Measurements from ENCODE around the gene HNRNPF. TPM values are rescaled to one million over a fixed set of nuclear protein-coding genes. Genes with fewer than 3 reads are reported as not detected.

The HNRNPF gene
- total RNA-seq, 1 experiment from 2014 or later, result 333 TPM

DNA sequence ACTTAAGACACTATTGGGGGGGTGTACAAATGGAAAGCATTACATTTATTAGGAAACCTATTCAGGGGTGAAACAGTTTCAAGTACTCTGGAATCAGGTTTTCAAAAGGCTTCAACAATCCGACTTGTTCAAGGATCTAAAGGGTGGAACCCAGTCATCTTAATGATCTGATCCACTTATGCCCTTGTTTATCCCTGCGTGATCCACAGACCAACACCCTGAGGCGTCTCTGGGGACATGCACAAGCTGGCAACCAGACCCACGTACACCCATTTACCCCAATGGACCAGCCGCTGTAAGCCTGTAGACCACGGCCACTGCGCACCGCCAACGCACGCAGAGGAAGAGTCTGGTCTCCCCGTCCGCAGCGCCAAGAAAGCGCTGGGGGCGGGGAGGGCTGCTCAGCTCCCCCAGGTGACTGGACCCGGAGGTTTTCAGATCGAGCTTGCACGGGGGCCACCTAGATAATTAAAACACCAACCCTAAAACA, 13.4 kb downstream of the HNRNPF start (continued):
- TF ChIP-seq, protein P1, sequence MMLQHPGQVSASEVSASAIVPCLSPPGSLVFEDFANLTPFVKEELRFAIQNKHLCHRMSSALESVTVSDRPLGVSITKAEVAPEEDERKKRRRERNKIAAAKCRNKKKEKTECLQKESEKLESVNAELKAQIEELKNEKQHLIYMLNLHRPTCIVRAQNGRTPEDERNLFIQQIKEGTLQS (IDR thresholded peaks at IDR 0.05), result no peak
- TF ChIP-seq POLR2A (IDR thresholded peaks at IDR 0.05; ENCODE audit: borderline replicate concordance, extremely low read depth, insufficient read depth, insufficient read length), result no peak

DNA sequence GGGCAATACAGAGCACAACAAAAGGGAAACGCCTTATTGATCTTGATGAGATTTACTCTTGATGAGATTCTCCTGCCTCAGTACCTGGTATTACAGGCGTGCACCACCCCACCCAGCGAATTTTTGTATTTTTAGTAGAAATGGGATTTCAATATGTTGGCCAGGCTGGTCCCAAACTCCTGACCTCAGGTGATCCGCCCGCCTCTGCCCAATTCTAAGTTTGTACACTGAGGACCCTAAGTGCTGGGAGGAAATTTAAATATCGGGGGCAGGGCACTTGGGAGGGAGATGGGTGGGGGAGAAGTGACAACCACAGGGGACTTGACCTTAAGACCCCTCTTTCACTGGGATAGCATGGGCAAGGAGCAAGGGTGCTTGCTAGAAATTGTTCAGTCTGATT, 14.1 kb downstream of the HNRNPF start:
- H3K4me1 ChIP-seq (ENCODE audit: control insufficient read depth in 1 of 2, insufficient read depth in 2 of 2, low read length in 2 of 2), result peaks cover 20 to 48% of the 10 kb centered on the region in 2 experiments
- CTCF ChIA-PET, result no interaction called here
- peak overlapping the region; percentile 100 for H3K9ac ChIP-seq (ENCODE audit: low read length)
- H3K27me3 ChIP-seq (ENCODE audit: insufficient read depth, low read length), result no peaks in the 10 kb centered on the region
- intact Hi-C loops (cut with micrococcal nuclease), result no loop called here
- H3K9me2 ChIP-seq (ENCODE audit: insufficient read depth), result no peaks in the 10 kb centered on the region
- peaks cover 99% of the 10 kb centered on the region for H3K79me2 ChIP-seq (ENCODE audit: insufficient read depth, low read length)
- no peak overlapping the region for H2AFZ ChIP-seq (ENCODE audit: low read depth, low read length, poor library complexity, severe bottlenecking)
- RAD21 ChIA-PET (ENCODE audit: low non-redundant PET in 1 of 2, low total read pairs in 2 of 2, uncharacterized antibody in 2 of 2, unreplicated experiment in 2 of 2), result no interaction called here
- TF ChIP-seq TCF7L2 (IDR thresholded peaks at IDR 0.05; ENCODE audit: borderline replicate concordance, extremely low read depth, insufficient read depth, insufficient read length) (no peak), SP1 (IDR thresholded peaks at IDR 0.05; ENCODE audit: low read depth) (no peak), EZH2phosphoT487 (IDR thresholded peaks at IDR 0.05; ENCODE audit: borderline replicate concordance) (no peak), RAD21 (IDR thresholded peaks at IDR 0.05; ENCODE audit: low read depth) (no peak), ELF1 (IDR thresholded peaks at IDR 0.05; ENCODE audit: borderline replicate concordance, low read depth) (no peak), EGR1 (IDR thresholded peaks at IDR 0.05; ENCODE audit: low read depth) (no peak), EZH2 (IDR thresholded peaks at IDR 0.05) (no peak), YY1 (IDR thresholded peaks at IDR 0.05; ENCODE audit: extremely low read depth, insufficient replicate concordance, low read depth, low read length) (no peak), SIN3A (IDR thresholded peaks at IDR 0.05; ENCODE audit: low read depth) (no peak)
- TF ChIP-seq, protein P2, sequence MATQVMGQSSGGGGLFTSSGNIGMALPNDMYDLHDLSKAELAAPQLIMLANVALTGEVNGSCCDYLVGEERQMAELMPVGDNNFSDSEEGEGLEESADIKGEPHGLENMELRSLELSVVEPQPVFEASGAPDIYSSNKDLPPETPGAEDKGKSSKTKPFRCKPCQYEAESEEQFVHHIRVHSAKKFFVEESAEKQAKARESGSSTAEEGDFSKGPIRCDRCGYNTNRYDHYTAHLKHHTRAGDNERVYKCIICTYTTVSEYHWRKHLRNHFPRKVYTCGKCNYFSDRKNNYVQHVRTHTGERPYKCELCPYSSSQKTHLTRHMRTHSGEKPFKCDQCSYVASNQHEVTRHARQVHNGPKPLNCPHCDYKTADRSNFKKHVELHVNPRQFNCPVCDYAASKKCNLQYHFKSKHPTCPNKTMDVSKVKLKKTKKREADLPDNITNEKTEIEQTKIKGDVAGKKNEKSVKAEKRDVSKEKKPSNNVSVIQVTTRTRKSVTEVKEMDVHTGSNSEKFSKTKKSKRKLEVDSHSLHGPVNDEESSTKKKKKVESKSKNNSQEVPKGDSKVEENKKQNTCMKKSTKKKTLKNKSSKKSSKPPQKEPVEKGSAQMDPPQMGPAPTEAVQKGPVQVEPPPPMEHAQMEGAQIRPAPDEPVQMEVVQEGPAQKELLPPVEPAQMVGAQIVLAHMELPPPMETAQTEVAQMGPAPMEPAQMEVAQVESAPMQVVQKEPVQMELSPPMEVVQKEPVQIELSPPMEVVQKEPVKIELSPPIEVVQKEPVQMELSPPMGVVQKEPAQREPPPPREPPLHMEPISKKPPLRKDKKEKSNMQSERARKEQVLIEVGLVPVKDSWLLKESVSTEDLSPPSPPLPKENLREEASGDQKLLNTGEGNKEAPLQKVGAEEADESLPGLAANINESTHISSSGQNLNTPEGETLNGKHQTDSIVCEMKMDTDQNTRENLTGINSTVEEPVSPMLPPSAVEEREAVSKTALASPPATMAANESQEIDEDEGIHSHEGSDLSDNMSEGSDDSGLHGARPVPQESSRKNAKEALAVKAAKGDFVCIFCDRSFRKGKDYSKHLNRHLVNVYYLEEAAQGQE (IDR thresholded peaks at IDR 0.05; ENCODE audit: low read depth), result no peak
- TF ChIP-seq, protein P3, sequence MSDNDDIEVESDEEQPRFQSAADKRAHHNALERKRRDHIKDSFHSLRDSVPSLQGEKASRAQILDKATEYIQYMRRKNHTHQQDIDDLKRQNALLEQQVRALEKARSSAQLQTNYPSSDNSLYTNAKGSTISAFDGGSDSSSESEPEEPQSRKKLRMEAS (IDR thresholded peaks at IDR 0.05), result no peak
- no TSS peak for BruUV-seq (replicated peaks)
- POLR2A ChIA-PET, result no interaction called here
- H3K27ac ChIP-seq (ENCODE audit: low read depth, low read length), result peak overlapping the region; percentile 96
- H3K4me3 ChIP-seq (replicated peaks in 1 of 2; ENCODE audit: low read depth in 1 of 2, low read length in 2 of 2), result no peak overlapping the region
- H3K4me2 ChIP-seq (ENCODE audit: low read length), result peak overlapping the region; percentile 92; the same call in 1 of the 2 replicates
- peaks cover 35% of the 10 kb centered on the region; the same call in 1 of the 2 replicates for H4K20me1 ChIP-seq (ENCODE audit: insufficient read depth)
- peaks cover 34 to 69% of the 10 kb centered on the region in 2 experiments for H3K36me3 ChIP-seq (ENCODE audit: control insufficient read depth in 1 of 2, insufficient read depth in 2 of 2, low read length in 2 of 2)
- DNase-seq (ENCODE audit: low read depth, low spot score) (no peak), ATAC-seq (no peak)
- H3K9me3 ChIP-seq (ENCODE audit: control insufficient read depth in 1 of 2, insufficient read depth in 1 of 2, low read depth in 1 of 2, low read length in 2 of 2), result no peaks in the 10 kb centered on the region
